ENCODE measurements around the gene EFCAB5.

Gene EFCAB5

GRCh38 chr17:29914819-29915537 is 26.5 kb upstream of the EFCAB5 start:
- Histone ChIP-seq H3K27ac (no peak overlapping the region), H3K4me2 (no peak overlapping the region), H3K36me3 (peaks cover 28% of the 10 kb centered on the region), H3K27me3 (no peaks in the 10 kb centered on the region), H3K4me1 (no peaks in the 10 kb centered on the region), H3K9ac (no peak overlapping the region), H3K4me3 (no peak overlapping the region), H4K20me1 (peaks cover 84% of the 10 kb centered on the region), H3K9me3 (peaks cover 2% of the 10 kb centered on the region; the same call in 1 of the 2 replicates)
- no peak for TF ChIP-seq Cebpa-rat (IDR thresholded peaks at IDR 0.05)

GRCh38 chr17:29918016-29918415 is 23.4 kb upstream of the EFCAB5 start:
- no peak overlapping the region for H3K27ac ChIP-seq
- no peak overlapping the region for H3K4me3 ChIP-seq
- no peaks in the 10 kb centered on the region for H3K4me1 ChIP-seq
- no peak for TF ChIP-seq Cebpa-rat (IDR thresholded peaks at IDR 0.05)
- no peaks in the 10 kb centered on the region for H3K27me3 ChIP-seq
- H3K4me2 ChIP-seq, result no peak overlapping the region
- H3K9ac ChIP-seq, result no peak overlapping the region
- peaks cover 29% of the 10 kb centered on the region for H3K36me3 ChIP-seq
- no peaks in the 10 kb centered on the region for H3K9me3 ChIP-seq
- H4K20me1 ChIP-seq, result peaks cover 88% of the 10 kb centered on the region

DNA sequence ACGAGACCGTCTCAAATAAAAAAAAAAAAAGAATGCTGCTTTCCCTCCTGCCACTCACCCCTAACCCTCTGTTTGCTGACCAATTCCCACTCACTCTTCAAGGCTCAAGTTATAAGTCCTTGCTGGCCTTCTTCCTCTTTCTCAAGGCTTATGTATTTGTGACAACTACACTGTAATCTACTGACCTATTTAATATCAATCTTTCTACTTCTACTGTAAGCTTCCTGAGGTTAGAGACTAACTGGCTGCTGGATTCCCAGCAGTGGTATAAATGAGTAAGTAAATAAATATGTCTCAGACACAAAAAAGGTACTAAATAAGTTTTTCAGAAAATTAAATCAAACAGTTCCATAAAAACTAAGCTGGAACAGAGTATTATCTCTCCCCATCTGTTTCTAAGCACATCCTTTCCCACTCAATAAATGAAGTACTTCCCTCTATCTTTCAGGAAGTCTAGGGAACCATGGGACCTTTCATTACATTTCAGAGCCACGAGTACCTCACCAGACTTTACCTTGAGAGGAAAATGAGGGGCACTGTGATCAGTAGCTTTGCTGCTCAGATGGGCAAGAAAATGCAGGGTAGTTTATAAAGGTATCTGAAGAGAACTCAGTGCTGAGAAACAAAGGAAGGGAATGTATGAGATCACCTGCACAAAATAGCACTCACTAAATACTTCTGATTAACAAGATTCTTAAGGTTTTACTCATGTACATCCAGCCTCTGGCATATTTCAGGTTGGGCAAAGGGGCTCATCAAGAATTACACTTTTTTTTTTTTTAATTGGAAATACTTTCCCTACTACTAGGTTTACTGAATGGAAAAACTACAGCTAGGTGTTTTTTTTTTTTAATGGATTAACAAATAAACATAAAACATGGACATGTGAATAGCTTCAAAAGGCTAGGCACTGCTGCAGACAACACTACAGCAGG is 22.2 kb upstream of the EFCAB5 start:
- H4K20me1 ChIP-seq, result peaks cover 92% of the 10 kb centered on the region
- no peak overlapping the region for H3K4me3 ChIP-seq
- no peak overlapping the region for H3K27ac ChIP-seq
- H3K9me3 ChIP-seq, result no peaks in the 10 kb centered on the region
- H3K4me1 ChIP-seq, result no peaks in the 10 kb centered on the region
- peaks cover 28% of the 10 kb centered on the region for H3K36me3 ChIP-seq
- H3K27me3 ChIP-seq, result no peaks in the 10 kb centered on the region
- no peak overlapping the region for H3K4me2 ChIP-seq
- H3K9ac ChIP-seq, result no peak overlapping the region
- no peak for TF ChIP-seq Cebpa-rat (IDR thresholded peaks at IDR 0.05)

GRCh38 chr17:29924786-29925185 is 16.6 kb upstream of the EFCAB5 start:
- H4K20me1 ChIP-seq, result peaks cover 89% of the 10 kb centered on the region
- no peak overlapping the region for H3K4me3 ChIP-seq
- no peak overlapping the region for H3K27ac ChIP-seq
- H3K36me3 ChIP-seq, result peaks cover 32% of the 10 kb centered on the region
- TF ChIP-seq Cebpa-rat (IDR thresholded peaks at IDR 0.05), result no peak
- H3K4me1 ChIP-seq, result peaks cover 29% of the 10 kb centered on the region
- no peak overlapping the region for H3K4me2 ChIP-seq
- no peaks in the 10 kb centered on the region for H3K27me3 ChIP-seq
- H3K9me3 ChIP-seq, result no peaks in the 10 kb centered on the region
- no peak overlapping the region for H3K9ac ChIP-seq

GRCh38 chr17:29927546-29927945 is 13.9 kb upstream of the EFCAB5 start:
- Histone ChIP-seq H3K4me2 (peak overlapping the region; percentile 96), H3K4me3 (peak overlapping the region; percentile 70; the same call in 1 of the 2 replicates), H3K9ac (no peak overlapping the region), H3K27ac (peak overlapping the region; percentile 25; the same call in 1 of the 2 replicates), H3K4me1 (peaks cover 39% of the 10 kb centered on the region), H3K27me3 (no peaks in the 10 kb centered on the region), H3K36me3 (peaks cover 24% of the 10 kb centered on the region), H3K9me3 (no peaks in the 10 kb centered on the region), H4K20me1 (peaks cover 66% of the 10 kb centered on the region)
- TF ChIP-seq Cebpa-rat (IDR thresholded peaks at IDR 0.05), result no peak

GRCh38 chr17:29929006-29929532 is 12.4 kb upstream of the EFCAB5 start:
- Histone ChIP-seq H4K20me1 (peaks cover 50% of the 10 kb centered on the region), H3K4me3 (peak overlapping the region; percentile 70), H3K4me2 (peak overlapping the region; percentile 96), H3K27ac (peak overlapping the region; percentile 88), H3K36me3 (peaks cover 13% of the 10 kb centered on the region), H3K27me3 (no peaks in the 10 kb centered on the region), H3K9me3 (no peaks in the 10 kb centered on the region), H3K9ac (peak overlapping the region; percentile 88), H3K4me1 (peaks cover 51% of the 10 kb centered on the region)
- no peak for TF ChIP-seq Cebpa-rat (IDR thresholded peaks at IDR 0.05)

- Histone ChIP-seq H3K27me3 (no peaks in the 10 kb centered on the region), H3K9ac (peak within 1 kb of the TSS; percentile 88), H3K4me2 (peak within 1 kb of the TSS; percentile 96), H3K4me3 (peak within 1 kb of the TSS; percentile 70), H3K27ac (peak within 1 kb of the TSS; percentile 88), H3K4me1 (peaks cover 51% of the 10 kb centered on the region), H3K36me3 (peaks cover 8% of the 10 kb centered on the region), H4K20me1 (peaks cover 43% of the 10 kb centered on the region), H3K9me3 (no peaks in the 10 kb centered on the region)
- TF ChIP-seq Cebpa-rat (IDR thresholded peaks at IDR 0.05), result no peak
Measured at GRCh38 chr17:29929533-29930408, 11.7 kb upstream of the EFCAB5 start, which contains the start of gene SSH2. Gene SSH2 (minus strand): TSS chr17:29930228. CDS start chr17:29930000, 228 bp downstream.

DNA sequence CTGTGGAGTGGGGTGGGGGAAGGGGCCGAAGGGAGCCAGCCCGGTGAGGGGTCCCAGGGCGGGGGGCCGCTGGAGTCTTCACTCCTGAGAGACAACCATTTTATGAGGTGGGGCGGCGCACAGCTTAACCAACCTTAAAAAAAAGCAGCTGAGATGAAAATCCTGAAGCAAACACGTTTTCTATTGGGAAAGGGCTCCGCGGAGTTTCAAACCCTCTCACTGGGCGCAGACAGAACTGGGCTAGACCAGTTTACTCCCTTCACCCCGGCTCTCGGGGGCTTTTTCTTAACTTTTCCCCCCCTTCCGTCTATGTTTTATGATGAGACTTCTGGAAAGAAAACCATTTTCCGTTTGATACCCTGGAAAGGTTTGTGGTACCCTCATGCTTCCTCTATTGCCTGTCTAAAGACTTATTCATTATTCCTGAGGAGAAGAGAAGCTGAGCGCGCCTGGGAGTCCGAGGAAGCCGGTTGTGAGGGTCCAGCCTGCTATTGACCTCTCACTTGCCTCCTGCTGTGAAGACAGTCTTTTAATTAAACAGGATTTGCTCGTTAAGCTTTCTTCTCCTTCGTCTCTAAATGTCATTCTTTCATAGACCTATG is 10.9 kb upstream of the EFCAB5 start:
- Histone ChIP-seq H3K9ac (peak overlapping the region; percentile 88), H3K4me1 (peaks cover 51% of the 10 kb centered on the region), H3K4me2 (peak overlapping the region; percentile 96), H4K20me1 (peaks cover 36% of the 10 kb centered on the region), H3K36me3 (peaks cover under 1% of the 10 kb centered on the region; the same call in 1 of the 2 replicates), H3K4me3 (peak overlapping the region; percentile 70), H3K27me3 (no peaks in the 10 kb centered on the region), H3K9me3 (no peaks in the 10 kb centered on the region), H3K27ac (peak overlapping the region; percentile 88)
- TF ChIP-seq Cebpa-rat (IDR thresholded peaks at IDR 0.05), result no peak
